Stimulated activated CD4-positive, alpha-beta T cell treated with anti-CD3 and anti-CD28 coated beads, Interleukin-1b, Interleukin-23, amount 100 ng/mL, for 24 hours (primary cell): Measurements from ENCODE around the gene HDDC2.
"Not testable (repeated sequence)": the region's sequence is repeated elsewhere in the genome, so short reads cannot be mapped to it uniquely, and the experiment has no call there.

Source experiments
- DNase-seq, 4 experiments: peaks; one replicate each; pipeline ENCODE4 v3.0.0-alpha.2; 2020; ENCODE audit warnings: low read depth in 4 of 4, low spot score in 1 of 4

Gene HDDC2

GRCh38 chr6:125307150-125307838 is 5.5 kb upstream of the HDDC2 start:
- no peak for DNase-seq

DNA sequence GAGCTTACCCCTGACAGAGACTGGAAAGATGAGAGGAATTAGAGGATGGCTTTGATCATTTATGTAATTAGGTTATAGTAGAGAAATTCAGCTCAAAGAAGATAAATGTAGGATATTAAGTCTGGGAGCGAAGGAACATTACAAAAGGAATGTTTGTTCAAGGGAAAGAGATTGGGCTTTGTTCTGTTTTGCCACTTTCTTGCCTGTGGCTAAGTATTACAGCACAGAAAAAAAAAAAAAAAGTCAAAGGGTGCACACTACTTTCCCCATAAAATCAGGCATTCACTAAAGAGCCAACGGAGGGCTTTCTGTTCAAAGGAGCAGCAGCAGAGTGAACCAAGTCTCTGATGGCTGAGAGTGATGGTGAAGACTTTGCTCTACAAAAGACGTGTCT is 5.0 kb upstream of the HDDC2 start:
- no peak for DNase-seq

DNA sequence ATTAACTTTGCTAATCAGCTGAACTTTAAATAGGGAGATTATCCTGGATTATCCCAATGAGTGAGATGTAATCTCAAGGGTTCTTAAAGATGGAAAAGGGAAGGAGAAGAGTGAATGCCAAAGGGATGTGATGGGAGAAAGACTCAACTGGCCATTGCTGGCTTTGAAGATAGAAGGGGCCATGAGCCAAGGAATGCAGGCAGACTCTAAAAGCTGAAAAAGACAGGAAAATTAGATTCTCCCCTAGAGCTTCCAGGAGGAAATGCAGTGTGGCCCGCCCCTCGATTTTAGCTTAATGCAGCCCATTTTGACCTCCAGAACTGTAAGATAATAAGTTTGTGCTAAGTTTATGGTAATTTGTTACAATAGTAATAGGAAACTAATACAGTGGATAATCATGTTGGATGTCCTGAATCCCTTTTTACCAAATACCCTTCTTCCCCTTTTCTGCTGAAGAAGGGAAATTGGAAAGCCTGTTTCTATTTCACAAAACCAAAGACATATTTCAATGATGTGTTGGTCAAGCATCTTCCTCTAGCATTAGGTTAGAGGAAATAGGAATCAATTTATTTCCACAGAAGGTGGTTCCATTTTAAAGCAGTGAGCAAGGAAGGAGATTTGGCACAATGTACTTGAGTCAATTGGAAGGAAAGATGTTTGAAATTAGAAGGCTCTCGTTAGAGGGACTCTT is 3.3 kb upstream of the HDDC2 start:
- no peak for DNase-seq

GRCh38 chr6:125303512-125303854 is 1.7 kb upstream of the HDDC2 start:
- DNase-seq, result no peak

- no peak for DNase-seq
Measured at GRCh38 chr6:125302840-125303511, 1.2 kb upstream of the HDDC2 start.

DNA sequence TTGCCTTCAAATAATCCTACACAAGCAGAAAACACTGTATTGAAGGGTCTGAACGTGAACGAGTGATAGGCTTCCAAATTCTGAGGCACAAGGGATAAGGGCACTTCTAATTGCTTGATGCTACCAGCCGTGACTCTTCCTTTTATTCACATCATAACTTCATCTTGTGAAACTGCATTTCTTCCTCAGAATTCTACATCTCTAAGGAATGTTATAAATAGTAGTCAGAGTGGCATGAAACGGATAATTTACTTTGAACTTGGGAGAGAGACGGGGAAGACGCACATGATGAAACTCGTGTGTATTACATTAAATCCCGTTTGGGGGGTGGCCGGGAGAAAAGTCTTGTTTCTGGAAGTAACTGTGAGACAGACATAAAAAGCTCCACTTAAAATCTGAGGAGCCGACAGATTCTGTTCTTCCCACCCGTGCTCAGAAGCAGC is 754 bp downstream of the HDDC2 start:
- no peak for DNase-seq

DNA sequence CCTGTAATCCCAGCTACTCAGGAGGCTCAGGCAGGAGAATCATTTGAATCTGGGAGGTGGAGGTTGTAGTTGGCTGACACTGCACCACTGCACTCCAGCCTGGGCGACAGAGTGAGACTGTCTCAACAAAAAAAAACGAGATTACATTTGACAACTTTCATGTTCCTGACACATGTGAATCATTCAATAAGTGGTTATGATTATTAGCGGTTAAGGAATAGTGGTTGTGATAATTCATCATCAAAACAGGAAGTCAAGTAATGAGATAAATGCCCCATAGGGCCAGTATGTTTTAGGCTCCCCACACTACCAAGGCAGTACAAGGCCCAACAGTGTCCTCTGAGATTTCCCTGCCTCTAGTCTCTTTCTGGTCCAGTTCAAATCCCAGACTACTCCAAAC is 2.5 kb downstream of the HDDC2 start:
- no peak for DNase-seq

GRCh38 chr6:125296471-125296870 is 5.3 kb downstream of the HDDC2 start:
- DNase-seq, result no peak

- DNase-seq, result no peak
Measured at GRCh38 chr6:125294925-125295324, 6.8 kb downstream of the HDDC2 start.

- DNase-seq, result no peak
Measured at GRCh38 chr6:125294036-125294435, 7.7 kb downstream of the HDDC2 start.

DNA sequence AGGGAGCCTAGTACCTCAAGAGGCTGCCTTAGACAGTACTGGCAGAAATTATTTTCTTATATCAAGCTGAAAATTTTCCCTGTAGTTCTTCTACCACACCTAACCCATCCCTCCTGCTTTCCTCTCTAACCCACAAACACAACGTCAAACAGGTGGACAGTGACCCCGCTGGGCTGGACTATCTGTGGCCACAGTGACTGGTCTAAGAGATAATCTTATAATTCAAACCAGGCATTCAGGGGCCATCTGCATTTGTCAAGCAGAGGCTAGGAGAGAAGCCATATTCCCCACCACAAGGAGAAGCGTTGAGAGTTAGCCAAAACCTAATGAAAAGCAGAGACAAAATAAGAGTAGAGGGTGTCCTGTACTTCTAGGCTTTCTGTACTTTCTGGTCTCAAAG is 8.2 kb downstream of the HDDC2 start:
- DNase-seq, result no peak

GRCh38 chr6:125287718-125288117 is 14.0 kb downstream of the HDDC2 start:
- DNase-seq, result no peak

DNA sequence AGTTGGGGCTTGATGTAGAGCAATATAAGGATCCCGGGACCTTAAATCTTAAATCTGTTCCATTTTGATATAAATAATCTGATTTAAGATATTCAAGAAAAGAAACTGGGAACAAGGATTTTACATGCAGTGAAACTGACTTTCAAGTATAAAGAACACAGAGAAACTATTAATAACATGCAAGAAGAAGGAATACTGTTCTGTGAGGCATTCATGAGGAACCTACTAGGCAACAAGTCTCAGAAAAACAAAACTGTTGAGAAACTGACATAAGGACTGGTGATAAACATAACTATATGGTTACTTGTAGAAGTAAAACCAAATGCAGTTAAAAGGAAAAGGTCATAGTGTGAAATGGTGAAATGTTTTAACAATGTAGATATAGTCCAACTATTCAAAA is 15.8 kb downstream of the HDDC2 start:
- no peak for DNase-seq

DNA sequence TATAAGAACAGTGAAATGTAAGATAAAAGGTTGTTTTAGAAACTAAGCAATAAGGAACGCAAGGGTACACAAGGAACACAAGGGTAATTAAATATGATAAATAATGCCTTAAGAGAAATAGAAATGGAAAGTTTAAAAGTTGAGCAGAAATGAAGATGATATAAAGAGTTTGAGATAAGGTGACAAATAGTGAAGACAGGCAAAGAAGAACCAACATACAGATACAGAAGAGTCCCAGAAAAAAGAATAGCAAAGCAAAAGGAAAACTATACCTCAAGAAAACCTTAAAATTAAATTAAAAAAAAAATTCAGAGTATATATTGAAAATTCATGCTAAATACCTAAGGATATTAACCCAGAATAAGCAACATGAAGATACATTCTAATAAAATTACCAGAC is 16.4 kb downstream of the HDDC2 start:
- no peak for DNase-seq

DNA sequence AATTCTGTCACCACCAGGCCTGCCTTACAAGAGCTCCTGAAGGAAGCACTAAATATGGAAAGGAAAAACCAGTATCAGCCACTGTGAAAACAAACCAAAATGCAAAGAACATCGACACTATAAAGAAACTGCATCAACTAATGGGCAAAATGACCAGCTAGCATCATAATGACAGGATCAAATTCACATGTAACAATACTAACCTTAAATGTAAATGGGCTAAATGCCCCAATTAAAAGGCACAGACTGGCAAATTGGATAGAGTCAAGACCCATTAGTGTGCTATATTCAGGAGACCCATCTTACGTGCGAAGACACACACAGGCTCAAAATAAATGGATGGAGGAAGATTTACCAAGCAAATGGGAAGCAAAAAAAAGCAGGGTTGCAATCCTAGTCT is 19.3 kb downstream of the HDDC2 start:
- not testable (repeated sequence) for DNase-seq

DNA sequence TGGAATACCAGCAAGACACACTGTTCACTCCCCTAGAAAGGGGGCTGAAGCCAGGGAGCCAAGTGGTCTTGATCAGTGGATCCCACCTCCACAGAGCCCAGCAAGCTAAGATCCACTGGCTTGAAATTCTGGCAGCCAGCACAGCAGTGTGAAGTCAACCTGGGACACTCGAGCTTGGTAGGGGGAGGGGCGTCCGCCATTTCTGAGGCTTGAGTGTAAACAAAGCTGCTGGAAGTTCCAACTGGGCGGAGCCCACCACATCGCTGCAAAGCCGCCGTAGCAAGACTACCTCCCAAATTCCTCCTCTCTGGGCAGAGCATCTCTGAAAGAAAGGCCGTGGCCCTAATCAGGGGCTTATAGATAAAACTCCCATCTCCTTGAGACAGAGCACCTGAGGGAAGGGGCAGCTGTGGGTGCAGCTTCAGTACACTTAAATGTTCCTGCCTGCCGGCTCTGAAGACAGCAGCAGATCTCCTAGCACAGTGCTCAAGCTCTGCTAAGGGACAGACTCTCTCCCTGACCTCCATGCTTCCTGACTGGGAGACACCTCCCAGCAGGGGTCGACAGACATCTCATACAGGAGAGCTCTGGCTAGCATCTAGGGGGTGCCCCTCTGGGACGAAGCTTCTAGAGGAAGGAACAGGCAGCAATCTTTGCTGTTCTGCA is 21.3 kb downstream of the HDDC2 start:
- not testable (repeated sequence) for DNase-seq

- no peak for DNase-seq
Measured at GRCh38 chr6:125279961-125280360, 21.8 kb downstream of the HDDC2 start.

DNA sequence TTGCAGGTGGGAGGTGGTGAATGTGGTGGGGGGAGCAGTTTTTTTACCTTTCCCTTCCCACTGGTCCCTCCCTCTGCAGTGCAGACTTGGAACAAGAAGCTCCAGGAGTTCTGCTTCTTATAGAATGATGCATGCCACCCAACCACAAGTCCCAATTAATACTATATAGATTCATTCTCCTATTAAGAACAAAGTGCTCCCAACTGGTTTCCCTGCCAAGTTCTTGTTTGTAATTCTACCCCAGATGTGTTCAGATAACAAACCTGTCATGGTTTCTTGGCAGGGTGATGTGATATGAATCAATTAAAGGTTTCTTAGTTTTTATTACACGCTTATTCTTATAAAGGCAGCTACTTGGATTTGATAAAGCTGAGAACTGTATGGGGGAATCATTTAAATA is 23.9 kb downstream of the HDDC2 start:
- no peak for DNase-seq

DNA sequence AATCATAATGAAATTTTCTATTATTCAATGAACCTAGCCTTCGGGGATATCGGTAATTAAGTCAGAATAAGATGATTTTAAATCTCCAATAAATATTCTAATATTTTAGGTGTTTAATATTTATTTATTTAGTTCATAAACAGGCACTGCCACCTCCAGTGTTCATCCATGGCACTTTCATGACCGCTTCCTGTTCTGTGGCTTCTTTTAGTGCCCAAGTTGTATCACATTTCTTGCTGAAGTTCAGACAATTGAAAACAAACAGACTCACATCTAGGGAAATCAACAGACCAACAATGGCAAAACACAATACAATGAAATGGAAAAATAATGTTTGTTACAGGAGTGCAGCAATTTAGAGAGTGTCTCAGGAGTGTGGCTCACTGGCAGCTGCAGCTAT is 26.0 kb downstream of the HDDC2 start:
- no peak for DNase-seq

DNA sequence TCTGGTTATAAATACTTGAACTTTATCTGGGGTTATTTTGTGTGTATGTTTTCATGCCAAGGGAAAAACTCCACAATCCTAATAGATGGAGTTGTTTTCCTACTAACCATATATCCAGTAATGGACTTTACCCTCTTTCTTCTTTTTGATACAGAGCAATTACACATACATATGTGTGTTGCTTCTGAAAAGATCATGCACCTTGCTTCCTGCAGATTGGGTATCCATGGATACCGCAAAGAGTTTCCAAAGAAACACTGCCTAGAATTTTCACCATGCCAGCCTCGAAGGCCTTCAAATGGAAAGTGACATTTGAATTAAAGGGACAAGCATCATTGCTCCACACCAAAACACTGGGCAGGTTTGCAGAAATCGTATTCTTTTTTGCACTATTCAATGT is 26.8 kb downstream of the HDDC2 start:
- no peak for DNase-seq

- no peak for DNase-seq
Measured at GRCh38 chr6:125273965-125274364, 27.8 kb downstream of the HDDC2 start.

GRCh38 chr6:125273251-125273650 is 28.5 kb downstream of the HDDC2 start:
- no peak for DNase-seq
